Right lobe of liver (tissue), 4 donors: ENCODE results near the gene DVL2.
A peak's percentile ranks its signal among the peaks of the same experiment; 100 is the strongest.

Source experiments
- POLR2A ChIP-seq: fragments of 450-650 bp; IDR thresholded peaks from one replicate; pipeline ENCODE4 v1.6.1; 2017; ENCODE audit warnings: antibody characterized with exemption, mild to moderate bottlenecking
- TF ChIP-seq, protein P1 (sequence below), 4 donors: fragments of 200-600 bp in 3 of 4; fragments of 450-650 bp in 1 of 4; IDR thresholded peaks; one replicate each; pipeline versions ENCODE4 v1.5.1 to v1.8.0; 2016 to 2022; ENCODE audit warnings: antibody characterized with exemption in 4 of 4, mild to moderate bottlenecking in 2 of 4
- donor health status: DM: no; HTN: no; CAD: no.
- donor health status: DM: no; HTN: no; CAD: no.
- donor health status: DM: no; HTN: yes; CAD: no.

DNA sequence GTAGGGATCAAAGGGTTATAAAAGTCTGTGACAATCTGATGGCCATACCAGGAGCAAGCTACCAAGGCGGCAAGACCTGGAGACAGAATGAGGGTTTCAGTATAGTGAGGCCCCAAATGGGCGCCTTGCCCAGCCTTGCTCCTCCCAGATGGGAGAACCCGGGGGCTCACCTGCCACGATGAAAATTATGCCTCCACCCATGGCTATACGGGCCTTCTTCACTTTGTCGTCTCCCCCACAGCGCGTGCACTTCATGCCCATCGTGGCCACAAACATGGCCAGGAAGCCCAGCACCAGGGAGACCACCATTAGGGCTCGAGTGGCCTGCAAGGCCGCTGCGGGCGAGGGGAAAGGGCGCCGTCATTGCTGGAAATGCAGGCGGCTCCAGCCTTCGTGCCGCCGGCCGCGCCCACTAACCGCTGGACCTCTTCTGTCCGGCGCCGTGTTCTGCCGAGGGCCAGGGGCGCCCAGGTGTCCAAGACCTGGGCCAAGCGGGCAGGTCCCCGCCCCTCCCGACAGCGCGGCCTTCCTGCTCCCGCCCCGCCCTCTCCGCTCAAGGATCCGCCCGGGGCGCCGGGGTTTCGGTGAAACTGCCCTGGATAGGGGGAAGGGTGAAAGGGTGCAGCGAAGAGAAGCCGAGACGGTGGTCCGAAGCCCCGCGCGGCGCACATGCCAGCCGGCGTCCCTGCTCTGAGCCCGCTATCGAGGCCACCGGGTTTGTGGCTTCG is 26.5 kb upstream of the DVL2 start:
- TF ChIP-seq, protein P1, sequence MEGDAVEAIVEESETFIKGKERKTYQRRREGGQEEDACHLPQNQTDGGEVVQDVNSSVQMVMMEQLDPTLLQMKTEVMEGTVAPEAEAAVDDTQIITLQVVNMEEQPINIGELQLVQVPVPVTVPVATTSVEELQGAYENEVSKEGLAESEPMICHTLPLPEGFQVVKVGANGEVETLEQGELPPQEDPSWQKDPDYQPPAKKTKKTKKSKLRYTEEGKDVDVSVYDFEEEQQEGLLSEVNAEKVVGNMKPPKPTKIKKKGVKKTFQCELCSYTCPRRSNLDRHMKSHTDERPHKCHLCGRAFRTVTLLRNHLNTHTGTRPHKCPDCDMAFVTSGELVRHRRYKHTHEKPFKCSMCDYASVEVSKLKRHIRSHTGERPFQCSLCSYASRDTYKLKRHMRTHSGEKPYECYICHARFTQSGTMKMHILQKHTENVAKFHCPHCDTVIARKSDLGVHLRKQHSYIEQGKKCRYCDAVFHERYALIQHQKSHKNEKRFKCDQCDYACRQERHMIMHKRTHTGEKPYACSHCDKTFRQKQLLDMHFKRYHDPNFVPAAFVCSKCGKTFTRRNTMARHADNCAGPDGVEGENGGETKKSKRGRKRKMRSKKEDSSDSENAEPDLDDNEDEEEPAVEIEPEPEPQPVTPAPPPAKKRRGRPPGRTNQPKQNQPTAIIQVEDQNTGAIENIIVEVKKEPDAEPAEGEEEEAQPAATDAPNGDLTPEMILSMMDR (IDR thresholded peaks at IDR 0.05) = no peak
- TF ChIP-seq POLR2A = peak; percentile 86
